Spleen (tissue), 11 donors: ENCODE measurements around the gene MGST2. TPM values are rescaled to one million over a fixed set of nuclear protein-coding genes. Genes with fewer than 3 reads are reported as not detected.

ENCODE experiments used
- DNase-seq: peaks from one replicate; pipeline ENCODE4 v3.0.0-alpha.2; 2020
- H3K27ac ChIP-seq, 8 donors: fragments of 200-600 bp; sonication (generic) in 7 of 8; 1 replicate in 4 of 8; 2 replicates in 4 of 8; pipeline versions ENCODE4 v1.5.0 to v1.8.0; 2016 to 2021; ENCODE audit warnings: inconsistent platforms in 4 of 8, mild to moderate bottlenecking in 4 of 8, moderate library complexity in 1 of 8
- H3K27me3 ChIP-seq, 7 donors: fragments of 200-600 bp; sonication (generic) in 6 of 7; replicated peaks in 1 of 7; 1 replicate in 4 of 7; 2 replicates in 3 of 7; pipeline versions ENCODE4 v1.5.0 to v1.8.0; 2016 to 2021; ENCODE audit warnings: inconsistent platforms in 3 of 7, mild to moderate bottlenecking in 1 of 7
- H3K36me3 ChIP-seq, 6 donors: fragments of 200-600 bp; sonication (generic) in 5 of 6; 1 replicate in 4 of 6; 2 replicates in 2 of 6; pipeline versions ENCODE4 v1.5.0 to v1.8.0; 2016 to 2021; ENCODE audit warnings: inconsistent platforms in 2 of 6
- H3K4me1 ChIP-seq, 6 donors: fragments of 200-600 bp; sonication (generic) in 5 of 6; 1 replicate in 3 of 6; 2 replicates in 3 of 6; pipeline versions ENCODE4 v1.5.0 to v1.8.0; 2016 to 2021; ENCODE audit warnings: inconsistent platforms in 3 of 6
- H3K4me3 ChIP-seq, 8 donors: fragments of 200-600 bp; sonication (generic) in 7 of 8; 1 replicate in 4 of 8; 2 replicates in 4 of 8; pipeline versions ENCODE4 v1.5.0 to v1.8.0; 2016 to 2021; ENCODE audit warnings: inconsistent platforms in 4 of 8, mild to moderate bottlenecking in 4 of 8, moderate library complexity in 2 of 8
- H3K9me3 ChIP-seq, 8 donors: fragments of 200-600 bp; sonication (generic) in 7 of 8; 1 replicate in 4 of 8; 2 replicates in 4 of 8; pipeline versions ENCODE4 v1.5.0 to v1.8.0; 2016 to 2021; ENCODE audit warnings: inconsistent platforms in 4 of 8
- CTCF ChIP-seq, 11 experiments: fragments of 200-600 bp in 7 of 11; fragments of 450-650 bp in 4 of 11; sonication (generic) in 4 of 11; IDR thresholded peaks in 8 of 11; conservative IDR thresholded peaks in 3 of 11; 1 replicate in 7 of 11; 2 replicates in 4 of 11; pipeline versions ENCODE4 v1.4.0 to v1.8.0; 2016 to 2021; ENCODE audit warnings: antibody characterized with exemption in 11 of 11, inconsistent platforms in 4 of 11, mild to moderate bottlenecking in 1 of 11
- POLR2A ChIP-seq, 3 donors: fragments of 450-650 bp; IDR thresholded peaks; one replicate each; pipeline ENCODE4 v1.5.1; 2017; ENCODE audit warnings: antibody characterized with exemption in 3 of 3, mild to moderate bottlenecking in 1 of 3
- POLR2AphosphoS5 ChIP-seq, 3 donors: sonication (generic); formaldehyde crosslinking; IDR thresholded peaks; one replicate each; pipeline ENCODE4 v1.5.1; 2017; ENCODE audit warnings: antibody characterized with exemption in 3 of 3
- WGBS, 5 donors: extraction: QIAGEN DNeasy Blood & Tissue Kit in 3 of 5; methylation state at CpG; one replicate each; pipeline versions ENCODE4 v1.1.5 to v1.1.7; 2013 to 2018; 5-methylcytosine and 5-hydroxymethylcytosine counted together
- intact Hi-C: fragments of 100-400 bp; cut with DNase I; formaldehyde crosslinking; loops from one replicate; pipeline ENCODE4 v1.15.0; 2023; ENCODE audit warnings: low total_unique reads
- polyA plus RNA-seq, 3 donors: library from polyadenylated mRNA; stranded (reverse); fragments of 200-250 nt; gene quantifications; one replicate each; pipeline ENCODE4 v1.2.1, GENCODE V29; 2013
- total RNA-seq, 7 donors: library from RNA; depleted of rRNA in 3 of 7; stranded (reverse); fragments of >200 nt in 3 of 7; fragmentation: NEBNext Ultra II Directional in 4 of 7; extraction: Animal tissue kit (Norgen Biotek cat#: 25700) in 4 of 7; gene quantifications; one replicate each; pipeline versions ENCODE4 v1.1.0 to v1.2.1, GENCODE V29; 2016 to 2021
- donor health status: healthy with polysubstance abuse.
- donor health status: DM: no; HTN: no; CAD: no; lungs with moderate emphysema.
- donor health status: DM: no; HTN: no; CAD: no.
- donor health status: Bipolar disorder and iron deficiency.
- donor health status: healthy.
- donor health status: DM: no; HTN: no; CAD: no.
- donor health status: DM: yes; HTN: yes; CAD: no.

Gene MGST2
- total and polyA plus RNA-seq, 10 donors = 26.9 to 114 (median 59.6) TPM

GRCh38 chr4:139668658-139669201 lies 3.1 kb downstream of the MGST2 start:
- no peak for DNase-seq
- intact Hi-C loops = no loop called here
- Histone ChIP-seq H3K36me3 (peaks cover 0 to 23% (median 0%) of the 10 kb centered on the region in 6 donors), H3K27me3 (no peaks in the 10 kb centered on the region), H3K4me1 (peaks cover 7 to 48% (median 26%) of the 10 kb centered on the region in 6 donors), H3K27ac (peak overlapping the region in 2 of 8 donors; percentile 13 to 90), H3K4me3 (peak overlapping the region in 1 of 8 donors; percentile 74), H3K9me3 (no peaks in the 10 kb centered on the region)
- TF ChIP-seq POLR2A (IDR thresholded peaks at IDR 0.05) (no peak), CTCF (IDR thresholded peaks at IDR 0.05 in 8 of 11, conservative IDR thresholded peaks at IDR 0.05 in 3 of 11) (no peak), POLR2AphosphoS5 (IDR thresholded peaks at IDR 0.05) (no peak)
- WGBS, 5 donors = 85 to 93% (median 90%) methylated on average over 4 of the region's 4 CpGs

GRCh38 chr4:139669335-139669734 lies 3.7 kb downstream of the MGST2 start:
- WGBS, 5 donors = 66 to 84% (median 81%) methylated on average over 6 of the region's 6 CpGs
- H3K27me3 ChIP-seq = no peaks in the 10 kb centered on the region

GRCh38 chr4:139669890-139670289 lies 4.3 kb downstream of the MGST2 start:
- TF ChIP-seq POLR2AphosphoS5 (IDR thresholded peaks at IDR 0.05) (no peak), POLR2A (IDR thresholded peaks at IDR 0.05) (no peak), CTCF (IDR thresholded peaks at IDR 0.05 in 8 of 11, conservative IDR thresholded peaks at IDR 0.05 in 3 of 11) (no peak)
- H3K27ac ChIP-seq = peak overlapping the region in 1 of 8 donors; percentile 13
- WGBS, 5 donors = 56 to 67% (median 59%) methylated on average over 6 of the region's 6 CpGs
- H3K36me3 ChIP-seq = peaks cover 0 to 23% (median 0%) of the 10 kb centered on the region in 6 donors
- H3K9me3 ChIP-seq = no peaks in the 10 kb centered on the region
- no peak overlapping the region for H3K4me3 ChIP-seq
- intact Hi-C loops = no loop called here
- no peaks in the 10 kb centered on the region for H3K27me3 ChIP-seq
- H3K4me1 ChIP-seq = peaks cover 10 to 50% (median 28%) of the 10 kb centered on the region in 6 donors
- DNase-seq = no peak

More at GRCh38 chr4:139669335-139669734, 3.7 kb downstream of the MGST2 start:
- Histone ChIP-seq H3K4me1 (peaks cover 8 to 50% (median 26%) of the 10 kb centered on the region in 6 donors), H3K9me3 (no peaks in the 10 kb centered on the region), H3K27ac (peak overlapping the region in 1 of 8 donors; percentile 13), H3K36me3 (peaks cover 0 to 23% (median 0%) of the 10 kb centered on the region in 6 donors), H3K4me3 (no peak overlapping the region)
- DNase-seq = no peak
- no peak for TF ChIP-seq POLR2AphosphoS5 (IDR thresholded peaks at IDR 0.05)
- no peak for TF ChIP-seq POLR2A (IDR thresholded peaks at IDR 0.05)
- TF ChIP-seq CTCF (IDR thresholded peaks at IDR 0.05 in 8 of 11, conservative IDR thresholded peaks at IDR 0.05 in 3 of 11) = no peak
- intact Hi-C loops = no loop called here

- peaks cover 7 to 51% (median 28%) of the 10 kb centered on the region in 6 donors for H3K4me1 ChIP-seq
- no peak overlapping the region for H3K4me3 ChIP-seq
- H3K9me3 ChIP-seq = no peaks in the 10 kb centered on the region
- peaks cover 0 to 23% (median 0%) of the 10 kb centered on the region in 6 donors for H3K36me3 ChIP-seq
- no peak for TF ChIP-seq POLR2A (IDR thresholded peaks at IDR 0.05)
- no peak for TF ChIP-seq POLR2AphosphoS5 (IDR thresholded peaks at IDR 0.05)
- TF ChIP-seq CTCF (IDR thresholded peaks at IDR 0.05 in 8 of 11, conservative IDR thresholded peaks at IDR 0.05 in 3 of 11) = no peak
- H3K27me3 ChIP-seq = no peaks in the 10 kb centered on the region
- WGBS, 5 donors = 91 to 98% (median 92%) methylated on average over 3 of the region's 3 CpGs
- DNase-seq = no peak
- intact Hi-C loops = no loop called here
- no peak overlapping the region for H3K27ac ChIP-seq
Observed at GRCh38 chr4:139670775-139671174, 5.2 kb downstream of the MGST2 start.
